A172 (cell line): ENCODE data around the gene ZBTB7C. TPM values are rescaled to one million over a fixed set of nuclear protein-coding genes. Genes with fewer than 3 reads are reported as not detected.

ENCODE experiments used
- DNase-seq: peaks from one replicate; pipeline ENCODE4 v3.0.0-alpha.2; 2015; ENCODE audit warnings: low spot score
- total RNA-seq: library from RNA; depleted of rRNA; stranded (reverse); fragments of >200 nt; shearing (Covaris generic); gene quantifications from 2 replicates; pipeline ENCODE4 v1.2.3, GENCODE V29; 2014

ZBTB7C gene
- total RNA-seq, 1 experiment from 2014 or later = 1.4 TPM

GRCh38 chr18:48418539-48419276, 9.5 kb upstream of the ZBTB7C start:
- DNase-seq = no peak

- no peak for DNase-seq
Measured at GRCh38 chr18:48417985-48418384, 8.8 kb upstream of the ZBTB7C start.

- DNase-seq = no peak
Measured at GRCh38 chr18:48413342-48413741, 4.2 kb upstream of the ZBTB7C start.

- no peak for DNase-seq
Measured at GRCh38 chr18:48412339-48412929, 3.3 kb upstream of the ZBTB7C start.

- peak; percentile 56 for DNase-seq
Measured at GRCh38 chr18:48410095-48410920, 1.1 kb upstream of the ZBTB7C start.

GRCh38 chr18:48409591-48410094, 460 bp upstream of the ZBTB7C start:
- DNase-seq = no peak

- DNase-seq = no peak
Measured at GRCh38 chr18:48408111-48408726, 964 bp downstream of the ZBTB7C start.

- no peak for DNase-seq
Measured at GRCh38 chr18:48407358-48407757, 1.8 kb downstream of the ZBTB7C start.

GRCh38 chr18:48405978-48406377, 3.2 kb downstream of the ZBTB7C start:
- no peak for DNase-seq

- DNase-seq = peak; percentile 45
Measured at GRCh38 chr18:48404716-48405507, 4.3 kb downstream of the ZBTB7C start.

- DNase-seq = no peak
Measured at GRCh38 chr18:48402953-48403352, 6.2 kb downstream of the ZBTB7C start.

GRCh38 chr18:48399303-48400075, 9.7 kb downstream of the ZBTB7C start:
- no peak for DNase-seq

- DNase-seq = no peak
Measured at GRCh38 chr18:48398074-48398473, 11.1 kb downstream of the ZBTB7C start.

GRCh38 chr18:48397021-48397420, 12.2 kb downstream of the ZBTB7C start:
- no peak for DNase-seq

GRCh38 chr18:48396561-48396960, 12.6 kb downstream of the ZBTB7C start:
- DNase-seq = no peak

GRCh38 chr18:48395646-48396045, 13.5 kb downstream of the ZBTB7C start:
- no peak for DNase-seq

- DNase-seq = no peak
Measured at GRCh38 chr18:48394176-48394575, 15.0 kb downstream of the ZBTB7C start.

GRCh38 chr18:48393776-48394175, 15.4 kb downstream of the ZBTB7C start:
- DNase-seq = no peak

- no peak for DNase-seq
Measured at GRCh38 chr18:48393170-48393569, 16.0 kb downstream of the ZBTB7C start.

GRCh38 chr18:48392268-48392667, 16.9 kb downstream of the ZBTB7C start:
- DNase-seq = no peak
